Epithelial cell of esophagus (primary cell): Measurements from ENCODE around the gene UVRAG.
A peak's percentile ranks its signal among the peaks of the same experiment; 100 is the strongest.

ENCODE experiments used
- DNase-seq: peaks from one replicate; pipeline ENCODE4 v3.0.0; 2010; ENCODE audit warnings: low read depth
- H3K4me3 ChIP-seq: 2 replicates; pipeline ENCODE4 v1.5.1; 2011; ENCODE audit warnings: mild to moderate bottlenecking, low read length, control low read depth
- CTCF ChIP-seq: IDR thresholded peaks from 2 replicates; pipeline ENCODE4 v1.5.1; 2011; ENCODE audit warnings: low read depth, mild to moderate bottlenecking, low read length, control low read depth, inconsistent platforms; ENCODE audit not compliant: insufficient read depth; ENCODE audit errors: missing control alignments

Gene UVRAG

DNA sequence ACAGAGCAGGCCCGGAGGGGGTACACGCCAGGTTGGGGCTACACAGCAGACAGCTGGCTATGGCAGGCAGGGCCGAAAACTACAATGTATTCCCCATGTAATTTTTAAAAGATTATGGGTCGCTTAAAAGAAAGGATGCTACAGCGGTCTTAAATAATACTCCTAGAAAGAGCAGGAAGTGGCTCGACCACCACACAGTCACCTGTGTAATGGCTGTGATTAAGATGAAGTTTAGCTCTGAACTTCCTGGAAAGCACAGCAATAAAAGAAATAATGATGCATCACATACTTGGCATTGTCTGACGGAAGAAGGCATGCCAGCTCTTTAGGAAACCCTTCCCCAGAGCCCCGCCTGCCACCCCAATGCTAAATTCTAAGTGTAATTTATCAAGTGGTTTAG lies 358.7 kb downstream of the UVRAG start:
- DNase-seq = peak; percentile 28
- no peak for TF ChIP-seq CTCF
- no peak overlapping the region for H3K4me3 ChIP-seq

GRCh38 chr11:76174330-76174729 lies 359.3 kb downstream of the UVRAG start:
- no peak for DNase-seq
- TF ChIP-seq CTCF = no peak

DNA sequence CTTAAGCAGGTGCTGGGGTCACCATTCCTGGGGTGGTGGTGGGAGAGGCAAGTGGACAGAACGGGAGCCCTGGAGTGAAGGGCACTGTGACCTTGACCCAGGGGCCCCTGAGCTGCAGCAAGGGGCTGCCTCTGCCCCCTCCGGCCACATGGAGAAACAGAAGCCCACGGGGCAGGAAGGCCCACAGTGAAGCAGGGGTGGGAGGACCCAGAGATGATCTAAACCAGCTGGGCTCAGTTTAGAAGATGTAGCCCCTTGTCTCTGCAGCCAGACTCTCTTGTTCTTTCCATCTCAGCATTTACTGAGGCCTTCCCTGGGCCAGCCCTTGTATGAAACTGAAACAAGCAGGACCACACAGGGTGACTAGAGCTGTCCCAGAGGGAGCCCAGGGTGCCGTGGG lies 360.8 kb downstream of the UVRAG start:
- no peak for TF ChIP-seq CTCF
- H3K4me3 ChIP-seq = no peak overlapping the region
- DNase-seq = no peak

More at GRCh38 chr11:76174330-76174729, 359.3 kb downstream of the UVRAG start:
- no peak overlapping the region for H3K4me3 ChIP-seq

DNA sequence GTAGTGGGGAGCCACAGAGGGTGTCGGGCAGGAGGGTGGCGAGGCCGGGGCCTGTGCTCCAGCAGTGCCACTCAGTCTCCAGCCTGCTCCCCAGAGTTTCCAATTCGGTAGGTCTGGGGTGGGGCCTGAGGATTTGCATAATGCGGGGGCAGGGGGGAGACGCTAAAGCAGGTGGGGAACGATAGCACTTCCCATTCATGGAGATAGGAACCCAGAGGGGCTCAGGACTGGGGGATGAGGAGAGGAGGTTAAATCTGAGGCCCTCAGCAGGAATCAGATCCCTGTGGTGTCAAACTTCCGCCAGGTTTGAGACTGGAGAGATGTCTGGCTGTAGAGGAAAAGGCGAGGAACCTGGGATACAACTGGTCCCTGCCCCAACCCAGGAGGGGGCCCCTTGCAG lies 361.5 kb downstream of the UVRAG start:
- DNase-seq = no peak
- H3K4me3 ChIP-seq = no peak overlapping the region
- TF ChIP-seq CTCF = no peak

DNA sequence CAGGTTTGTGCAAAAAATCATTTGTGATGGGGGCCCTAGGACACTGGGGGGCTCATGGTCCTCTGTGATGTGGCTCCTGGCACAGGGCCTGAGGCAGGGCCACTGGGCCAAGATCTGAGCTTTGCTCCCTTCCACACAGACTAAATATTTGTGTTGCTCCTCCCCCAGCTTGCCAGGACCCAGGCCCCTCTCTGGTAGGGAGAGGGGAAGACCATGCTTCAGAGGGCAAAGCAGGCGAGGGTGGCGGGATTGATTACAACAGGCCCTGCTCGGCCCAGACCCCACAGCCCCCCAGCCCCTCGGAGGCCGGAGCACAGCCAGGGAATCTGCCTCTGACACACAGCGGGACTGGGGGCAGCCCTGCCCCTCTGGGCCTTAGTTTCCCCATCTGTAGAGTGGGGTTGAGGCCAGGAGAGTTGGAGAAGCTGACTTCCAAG lies 362.3 kb downstream of the UVRAG start:
- no peak overlapping the region for H3K4me3 ChIP-seq
- no peak for DNase-seq
- no peak for TF ChIP-seq CTCF

- DNase-seq = no peak
- no peak overlapping the region for H3K4me3 ChIP-seq
- TF ChIP-seq CTCF = no peak
These were observed 364.1 kb downstream of the UVRAG start for GRCh38 chr11:76179147-76179546.

- no peak for DNase-seq
- no peak overlapping the region for H3K4me3 ChIP-seq
- TF ChIP-seq CTCF = no peak
These were observed 366.4 kb downstream of the UVRAG start for GRCh38 chr11:76181371-76181770.
